ENCODE results near the gene ZC3HAV1.
A peak's percentile ranks its signal among the peaks of the same experiment; 100 is the strongest.
"Not testable (repeated sequence)": the region's sequence is repeated elsewhere in the genome, so short reads cannot be mapped to it uniquely, and the experiment has no call there.

Gene ZC3HAV1

GRCh38 chr7:139047970-139048369 is 61.5 kb downstream of the ZC3HAV1 start:
- DNase-seq = no peak

GRCh38 chr7:139046143-139046542 is 63.4 kb downstream of the ZC3HAV1 start:
- DNase-seq = no peak

GRCh38 chr7:139044813-139045794 is 64.4 kb downstream of the ZC3HAV1 start:
- no peak for DNase-seq

- DNase-seq = no peak
Measured at GRCh38 chr7:139043823-139044812, 65.4 kb downstream of the ZC3HAV1 start.

GRCh38 chr7:139041378-139042085 is 68.0 kb downstream of the ZC3HAV1 start:
- no peak for DNase-seq

GRCh38 chr7:139038691-139039090 is 70.8 kb downstream of the ZC3HAV1 start:
- DNase-seq = no peak

GRCh38 chr7:139036901-139037300 is 72.6 kb downstream of the ZC3HAV1 start:
- DNase-seq = no peak

GRCh38 chr7:139035586-139036353 is 73.8 kb downstream of the ZC3HAV1 start, which contains the start of gene ZC3HAV1L:
ZC3HAV1L (minus strand) TSS chr7:139036042; CDS start chr7:139036017, 25 bp downstream.
- peak; percentile 69 for DNase-seq

GRCh38 chr7:139034855-139035585 is 74.5 kb downstream of the ZC3HAV1 start:
- DNase-seq = peak; percentile 42

GRCh38 chr7:139034336-139034735 is 75.2 kb downstream of the ZC3HAV1 start:
- no peak for DNase-seq

GRCh38 chr7:139033346-139034114 is 76.0 kb downstream of the ZC3HAV1 start:
- no peak for DNase-seq

GRCh38 chr7:139032473-139032872 is 77.0 kb downstream of the ZC3HAV1 start:
- DNase-seq = no peak

GRCh38 chr7:139029353-139029752 is 80.2 kb downstream of the ZC3HAV1 start:
- DNase-seq = no peak

GRCh38 chr7:139026551-139026950 is 83.0 kb downstream of the ZC3HAV1 start:
- DNase-seq = no peak

GRCh38 chr7:139025861-139026260 is 83.7 kb downstream of the ZC3HAV1 start:
- not testable (repeated sequence) for DNase-seq

GRCh38 chr7:139023076-139023475 is 86.4 kb downstream of the ZC3HAV1 start:
- no peak for DNase-seq

GRCh38 chr7:139022286-139022685 is 87.2 kb downstream of the ZC3HAV1 start:
- DNase-seq = no peak

- no peak for DNase-seq
Measured at GRCh38 chr7:139018910-139019309, 90.6 kb downstream of the ZC3HAV1 start.

GRCh38 chr7:139016931-139017511 is 92.5 kb downstream of the ZC3HAV1 start:
- DNase-seq = peak; percentile 76

GRCh38 chr7:139011373-139011772 is 98.1 kb downstream of the ZC3HAV1 start:
- no peak for DNase-seq

All from NCI-H1092 (cell line).